ENCODE measurements around the gene KIF13A.

Gene KIF13A

GRCh38 chr6:17886891-17887290 is 100.5 kb downstream of the KIF13A start:
- no peak overlapping the region for H3K4me3 ChIP-seq (ENCODE audit: severe bottlenecking)
- peaks cover 14% of the 10 kb centered on the region for H3K4me1 ChIP-seq (ENCODE audit: insufficient read depth, poor library complexity, severe bottlenecking)
- ATAC-seq (ENCODE audit: low read depth) (peak; percentile 35; the same call in 1 of the 3 replicates), DNase-seq (ENCODE audit: low spot score) (no peak)
- no peaks in the 10 kb centered on the region for H3K27me3 ChIP-seq (ENCODE audit: insufficient read depth, poor library complexity, severe bottlenecking)
- TF ChIP-seq, protein P1, sequence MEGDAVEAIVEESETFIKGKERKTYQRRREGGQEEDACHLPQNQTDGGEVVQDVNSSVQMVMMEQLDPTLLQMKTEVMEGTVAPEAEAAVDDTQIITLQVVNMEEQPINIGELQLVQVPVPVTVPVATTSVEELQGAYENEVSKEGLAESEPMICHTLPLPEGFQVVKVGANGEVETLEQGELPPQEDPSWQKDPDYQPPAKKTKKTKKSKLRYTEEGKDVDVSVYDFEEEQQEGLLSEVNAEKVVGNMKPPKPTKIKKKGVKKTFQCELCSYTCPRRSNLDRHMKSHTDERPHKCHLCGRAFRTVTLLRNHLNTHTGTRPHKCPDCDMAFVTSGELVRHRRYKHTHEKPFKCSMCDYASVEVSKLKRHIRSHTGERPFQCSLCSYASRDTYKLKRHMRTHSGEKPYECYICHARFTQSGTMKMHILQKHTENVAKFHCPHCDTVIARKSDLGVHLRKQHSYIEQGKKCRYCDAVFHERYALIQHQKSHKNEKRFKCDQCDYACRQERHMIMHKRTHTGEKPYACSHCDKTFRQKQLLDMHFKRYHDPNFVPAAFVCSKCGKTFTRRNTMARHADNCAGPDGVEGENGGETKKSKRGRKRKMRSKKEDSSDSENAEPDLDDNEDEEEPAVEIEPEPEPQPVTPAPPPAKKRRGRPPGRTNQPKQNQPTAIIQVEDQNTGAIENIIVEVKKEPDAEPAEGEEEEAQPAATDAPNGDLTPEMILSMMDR (IDR thresholded peaks at IDR 0.05; ENCODE audit: poor library complexity, severe bottlenecking): no peak
- no peak overlapping the region for H3K27ac ChIP-seq (ENCODE audit: poor library complexity, severe bottlenecking)
- no peaks in the 10 kb centered on the region for H3K9me3 ChIP-seq (ENCODE audit: severe bottlenecking)
- H3K36me3 ChIP-seq (ENCODE audit: low read depth): no peaks in the 10 kb centered on the region

- no peak for DNase-seq (ENCODE audit: low spot score)
- TF ChIP-seq, protein P1 (IDR thresholded peaks at IDR 0.05; ENCODE audit: poor library complexity, severe bottlenecking): no peak
- Histone ChIP-seq H3K36me3 (ENCODE audit: low read depth) (no peaks in the 10 kb centered on the region), H3K9me3 (ENCODE audit: severe bottlenecking) (no peaks in the 10 kb centered on the region), H3K27me3 (ENCODE audit: insufficient read depth, poor library complexity, severe bottlenecking) (no peaks in the 10 kb centered on the region), H3K4me3 (ENCODE audit: severe bottlenecking) (no peak overlapping the region), H3K4me1 (ENCODE audit: insufficient read depth, poor library complexity, severe bottlenecking) (peaks cover 14% of the 10 kb centered on the region), H3K27ac (ENCODE audit: poor library complexity, severe bottlenecking) (peak overlapping the region; percentile 47)
- no peak for ATAC-seq (ENCODE audit: low read depth)
These were observed 101.4 kb downstream of the KIF13A start for GRCh38 chr6:17885889-17886576.

GRCh38 chr6:17884498-17885478 is 102.6 kb downstream of the KIF13A start:
- TF ChIP-seq, protein P1 (IDR thresholded peaks at IDR 0.05; ENCODE audit: poor library complexity, severe bottlenecking): no peak
- Histone ChIP-seq H3K4me3 (ENCODE audit: severe bottlenecking) (no peak overlapping the region), H3K9me3 (ENCODE audit: severe bottlenecking) (no peaks in the 10 kb centered on the region), H3K27me3 (ENCODE audit: insufficient read depth, poor library complexity, severe bottlenecking) (no peaks in the 10 kb centered on the region), H3K4me1 (ENCODE audit: insufficient read depth, poor library complexity, severe bottlenecking) (peaks cover 14% of the 10 kb centered on the region), H3K27ac (ENCODE audit: poor library complexity, severe bottlenecking) (peak overlapping the region; percentile 47), H3K36me3 (ENCODE audit: low read depth) (no peaks in the 10 kb centered on the region)
- ATAC-seq (ENCODE audit: low read depth): peak; percentile 84
- DNase-seq (ENCODE audit: low spot score): no peak

DNA sequence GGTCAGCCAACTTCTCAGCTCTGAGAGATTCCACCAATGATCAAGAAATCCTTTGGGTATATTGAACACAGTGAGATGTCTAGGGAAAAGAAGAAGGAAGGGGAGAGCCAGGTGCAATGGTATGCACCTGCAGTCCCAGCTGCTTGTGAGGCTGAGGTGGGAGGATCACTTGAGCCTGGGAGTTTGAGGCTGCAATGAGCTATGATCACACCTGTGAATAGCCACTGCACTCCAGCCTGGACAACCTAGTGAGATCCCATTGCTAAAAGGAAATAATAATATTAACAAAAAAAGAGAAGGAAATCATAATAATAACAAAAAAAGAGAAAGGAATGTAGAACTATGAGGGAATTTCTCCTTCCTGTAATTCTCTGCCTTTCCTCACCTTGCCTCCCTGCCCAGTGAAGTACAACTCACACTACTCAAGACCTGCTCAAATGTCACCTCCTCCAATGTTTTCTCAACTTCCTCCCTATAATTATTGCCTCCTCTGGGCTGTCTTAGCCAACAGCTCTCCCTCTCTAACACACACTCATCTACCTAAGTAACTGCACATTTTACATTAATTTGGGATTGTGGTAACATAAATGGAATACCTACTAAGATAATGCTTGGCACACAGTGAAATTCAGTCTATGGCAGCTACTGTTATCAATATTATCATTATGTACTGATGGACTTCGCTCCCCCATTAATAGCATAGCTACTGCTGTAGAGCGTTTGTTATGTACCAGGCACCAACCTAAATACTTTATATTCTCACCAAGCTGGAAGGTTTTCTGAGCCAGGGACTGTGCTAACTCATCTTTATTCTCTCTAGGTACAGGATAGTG is 103.6 kb downstream of the KIF13A start:
- TF ChIP-seq, protein P1 (IDR thresholded peaks at IDR 0.05; ENCODE audit: poor library complexity, severe bottlenecking): no peak
- no peak for DNase-seq (ENCODE audit: low spot score)
- Histone ChIP-seq H3K27me3 (ENCODE audit: insufficient read depth, poor library complexity, severe bottlenecking) (no peaks in the 10 kb centered on the region), H3K9me3 (ENCODE audit: severe bottlenecking) (no peaks in the 10 kb centered on the region), H3K36me3 (ENCODE audit: low read depth) (no peaks in the 10 kb centered on the region), H3K27ac (ENCODE audit: poor library complexity, severe bottlenecking) (peak overlapping the region; percentile 47), H3K4me3 (ENCODE audit: severe bottlenecking) (no peak overlapping the region), H3K4me1 (ENCODE audit: insufficient read depth, poor library complexity, severe bottlenecking) (peaks cover 14% of the 10 kb centered on the region)
- ATAC-seq (ENCODE audit: low read depth): no peak
